GM18505 (cell line): ENCODE data around the gene SRGAP1.
"Not testable (repeated sequence)": the region's sequence is repeated elsewhere in the genome, so short reads cannot be mapped to it uniquely, and the experiment has no call there.

Source experiments
- ATAC-seq: cut with Tn5 transposase; IDR thresholded peaks from one replicate; pipeline ENCODE4 v1.9.1; 2021; ENCODE audit not compliant: unreplicated experiment
- POLR2A ChIP-seq: IDR thresholded peaks from 4 replicates; pipeline ENCODE4 v1.6.1; 2011; ENCODE audit warnings: borderline replicate concordance; ENCODE audit not compliant: insufficient read depth, insufficient read length; ENCODE audit errors: extremely low read depth

The SRGAP1 gene

GRCh38 chr12:64058541-64059265, 214.2 kb downstream of the SRGAP1 start:
- no peak for TF ChIP-seq POLR2A
- no peak for ATAC-seq

GRCh38 chr12:64059685-64060084, 215.2 kb downstream of the SRGAP1 start:
- TF ChIP-seq POLR2A = no peak
- no peak for ATAC-seq

DNA sequence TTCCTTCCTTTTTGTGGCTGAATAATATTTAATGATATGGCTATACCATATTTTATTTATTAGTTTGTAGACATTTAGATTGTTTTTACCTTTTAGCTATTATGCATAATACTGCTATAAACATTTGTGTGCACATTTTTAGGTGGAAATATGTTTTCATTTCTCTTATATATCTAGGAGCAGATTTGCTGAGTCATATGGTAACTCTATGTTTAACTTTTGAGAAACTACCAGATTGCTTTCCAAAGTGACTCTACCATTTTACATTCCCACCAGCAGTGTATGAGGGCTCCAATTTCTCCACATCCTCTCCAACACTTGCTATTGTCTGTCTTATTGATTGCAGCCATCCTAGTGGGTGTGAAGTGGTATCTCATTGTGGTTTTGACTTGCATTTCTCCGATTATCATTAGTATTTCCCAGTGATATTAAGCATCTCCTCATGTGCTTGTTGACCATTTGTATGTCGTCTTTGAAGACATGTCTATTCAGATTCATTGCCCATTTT, 217.4 kb downstream of the SRGAP1 start:
- no peak for ATAC-seq
- no peak for TF ChIP-seq POLR2A

DNA sequence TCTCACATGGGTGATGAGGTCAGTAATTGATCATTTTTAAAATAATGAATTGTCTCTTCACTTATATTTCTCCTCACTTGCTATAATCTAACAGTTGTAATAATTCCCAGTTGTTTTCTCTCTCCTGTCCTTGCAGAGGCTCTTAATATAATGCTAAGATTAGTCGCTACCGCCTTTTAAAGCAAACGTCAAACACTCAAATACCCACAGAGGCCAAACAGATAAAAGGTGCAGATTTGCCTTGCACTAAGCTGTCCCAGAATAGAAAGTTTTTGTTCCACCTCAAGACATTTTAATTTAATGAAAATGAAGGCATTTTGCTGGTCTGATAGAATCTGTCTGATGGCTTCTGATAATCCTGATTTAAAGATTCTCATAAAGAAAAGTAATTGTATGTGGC, 218.6 kb downstream of the SRGAP1 start:
- no peak for TF ChIP-seq POLR2A
- ATAC-seq = no peak

DNA sequence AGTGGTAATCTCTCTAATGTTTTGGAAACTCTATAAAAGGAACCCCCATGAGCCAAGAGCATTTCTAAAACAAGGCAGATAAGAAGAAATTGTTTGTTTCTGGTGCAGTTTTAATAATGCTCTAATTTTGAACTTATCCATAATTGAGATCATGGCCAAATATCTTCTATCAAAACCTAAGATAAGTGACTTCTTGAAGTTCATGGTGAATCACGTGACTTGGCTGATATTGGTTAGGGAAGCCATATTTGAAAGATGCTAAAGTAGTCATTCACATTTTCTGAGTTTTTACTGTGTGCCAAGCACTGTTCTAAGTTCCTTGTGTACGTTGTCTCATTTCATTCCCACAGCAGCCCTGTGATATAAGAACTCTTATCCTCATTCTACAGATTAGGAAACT, 219.7 kb downstream of the SRGAP1 start:
- ATAC-seq = no peak
- TF ChIP-seq POLR2A = no peak

GRCh38 chr12:64064706-64065105, 220.2 kb downstream of the SRGAP1 start:
- ATAC-seq = no peak
- no peak for TF ChIP-seq POLR2A

DNA sequence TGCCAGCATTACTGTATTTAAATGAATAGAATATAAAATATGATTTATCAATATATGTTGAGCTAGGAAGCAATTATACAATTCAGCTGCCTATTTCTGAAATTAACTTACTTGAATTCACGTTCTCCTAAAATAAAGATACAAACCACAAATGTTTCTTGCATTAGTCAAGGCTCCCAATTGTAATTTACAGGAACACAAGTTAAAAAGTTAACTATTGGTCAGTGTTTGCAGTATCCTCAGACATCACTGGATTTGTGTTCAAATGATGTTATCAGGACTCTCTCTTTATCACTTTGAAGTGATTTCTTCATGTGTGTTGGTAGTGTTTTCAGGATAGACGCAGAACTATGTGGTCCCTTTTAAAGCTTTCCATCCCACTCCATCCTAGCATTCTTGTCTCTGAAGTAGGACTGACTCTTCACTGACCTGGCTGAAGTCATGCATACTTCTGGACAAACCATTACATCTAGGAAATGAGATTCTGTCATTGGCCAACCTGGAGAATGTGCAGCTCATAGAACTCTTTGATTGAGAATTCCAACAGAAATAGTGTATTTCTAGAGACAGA, 221.5 kb downstream of the SRGAP1 start:
- no peak for TF ChIP-seq POLR2A
- ATAC-seq = no peak

GRCh38 chr12:64066776-64067175, 222.3 kb downstream of the SRGAP1 start:
- TF ChIP-seq POLR2A = no peak
- no peak for ATAC-seq

DNA sequence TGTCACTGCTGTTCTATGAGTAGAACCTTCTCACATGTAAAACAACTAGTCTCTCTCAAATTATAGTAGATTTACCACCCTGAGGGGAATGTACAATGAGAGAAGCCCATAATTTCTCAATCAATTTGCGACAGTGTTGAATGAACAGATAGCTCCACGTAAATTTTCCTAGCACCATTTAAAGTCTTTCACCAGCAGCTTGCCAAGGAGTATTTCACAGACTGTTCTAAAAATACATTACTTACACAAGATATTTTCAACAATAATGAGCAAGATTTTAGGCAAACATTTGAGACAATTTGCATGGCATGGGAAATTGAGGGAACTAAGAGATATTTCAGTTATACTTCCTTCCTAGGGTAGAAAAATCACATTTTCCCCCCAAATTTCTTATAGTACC, 226.0 kb downstream of the SRGAP1 start:
- no peak for ATAC-seq
- no peak for TF ChIP-seq POLR2A

- no peak for ATAC-seq
- no peak for TF ChIP-seq POLR2A
Measured at GRCh38 chr12:64072916-64073575, 228.5 kb downstream of the SRGAP1 start.

DNA sequence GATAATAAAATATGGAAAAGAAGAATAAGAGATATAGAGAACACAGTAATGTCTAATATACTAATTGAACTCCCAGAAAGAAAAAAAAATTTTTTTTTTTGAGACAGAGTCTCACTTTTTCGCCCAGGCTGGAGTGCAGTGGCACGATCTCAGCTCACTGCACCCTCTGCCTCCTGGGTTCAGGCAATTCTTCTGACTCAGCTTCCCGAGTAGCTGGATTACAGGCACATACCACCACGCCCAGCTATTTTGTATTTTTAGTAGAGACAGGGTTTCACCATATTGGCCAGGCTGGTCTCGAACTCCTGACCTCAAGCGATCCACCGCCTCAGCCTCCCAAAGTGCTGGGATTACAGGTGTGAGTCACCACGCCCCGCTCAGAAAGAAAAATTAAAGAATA, 232.1 kb downstream of the SRGAP1 start:
- ATAC-seq = not testable (repeated sequence)

DNA sequence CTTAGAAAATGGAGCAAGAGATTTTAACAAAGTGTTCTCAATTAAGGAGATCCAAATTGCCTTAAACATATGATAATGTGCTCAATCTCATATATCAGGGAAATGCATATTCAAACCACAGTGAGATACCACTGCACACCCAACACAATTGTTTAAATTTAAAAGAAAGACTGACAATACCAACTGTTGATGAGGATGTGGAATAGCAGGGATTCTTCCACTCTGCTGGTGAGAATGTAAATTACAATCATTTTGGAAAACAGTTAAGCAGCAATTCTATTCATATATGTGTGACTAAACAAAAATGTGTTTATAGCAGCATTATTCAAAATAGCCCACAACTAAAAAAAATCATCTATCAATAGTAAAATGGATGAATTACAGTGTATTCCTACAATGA, 233.4 kb downstream of the SRGAP1 start:
- no peak for ATAC-seq
- TF ChIP-seq POLR2A = no peak

DNA sequence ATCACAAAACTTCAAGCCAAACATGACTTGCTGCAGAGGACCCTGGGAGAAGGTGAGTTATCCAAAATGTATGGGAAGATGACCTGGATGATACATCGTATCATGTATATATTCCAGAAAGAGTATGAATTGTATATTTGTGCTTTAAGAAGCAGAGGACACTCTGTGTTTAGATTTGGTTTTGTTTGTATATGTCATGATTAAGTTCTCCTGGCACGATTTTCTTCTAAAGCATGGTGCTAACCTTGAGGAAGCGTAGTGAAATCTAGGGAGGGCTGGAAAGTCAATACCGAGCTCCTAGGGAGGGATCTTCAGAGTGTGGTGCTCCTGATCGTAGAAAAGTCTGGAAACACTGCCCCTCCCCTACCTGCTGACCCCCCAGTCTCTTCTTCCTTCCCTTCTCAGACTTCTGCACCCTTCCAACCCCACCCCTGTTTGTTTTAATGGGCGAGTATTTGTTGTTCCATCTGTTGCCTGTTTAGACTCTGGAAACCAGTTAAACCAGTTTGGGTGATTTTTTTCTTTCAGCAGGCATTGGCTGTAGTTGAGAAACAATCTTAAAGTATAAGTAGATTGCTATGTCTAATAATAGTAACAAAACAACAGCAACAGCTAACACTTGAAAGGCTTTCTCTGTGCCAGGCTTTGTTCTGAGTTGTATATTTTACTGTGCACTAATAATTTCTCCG, 236.0 kb downstream of the SRGAP1 start:
- no peak for ATAC-seq

More for the DNA sequence above, 236.0 kb downstream of the SRGAP1 start:
- no peak for TF ChIP-seq POLR2A
